Mucosa of rectum (tissue), 2 donors: ENCODE results near the gene ZNF208.

Experiments
- H3K27ac ChIP-seq, 2 donors: one replicate each; pipeline ENCODE4 v1.7.0; 2013; ENCODE audit warnings: inconsistent platforms in 2 of 2, low read depth in 2 of 2, low read length in 2 of 2
- H3K27me3 ChIP-seq, 2 donors: one replicate each; pipeline ENCODE4 v1.7.0; 2013; ENCODE audit warnings: low read length in 2 of 2; ENCODE audit not compliant: control insufficient read depth in 2 of 2, insufficient read depth in 2 of 2
- H3K36me3 ChIP-seq, 2 donors: one replicate each; pipeline ENCODE4 v1.7.0; 2013; ENCODE audit warnings: low read length in 2 of 2; ENCODE audit not compliant: control insufficient read depth in 2 of 2, insufficient read depth in 2 of 2
- H3K4me1 ChIP-seq, 2 donors: one replicate each; pipeline ENCODE4 v1.7.0; 2013; ENCODE audit warnings: low read length in 2 of 2, mild to moderate bottlenecking in 1 of 2; ENCODE audit not compliant: control insufficient read depth in 2 of 2, insufficient read depth in 2 of 2
- H3K4me3 ChIP-seq, 2 donors: one replicate each; pipeline ENCODE4 v1.7.0; 2013; ENCODE audit warnings: low read length in 2 of 2
- H3K9ac ChIP-seq, 2 donors: one replicate each; pipeline ENCODE4 v1.7.0; 2013; ENCODE audit warnings: low read length in 2 of 2, low read depth in 1 of 2, mild to moderate bottlenecking in 1 of 2
- H3K9me3 ChIP-seq, 2 donors: one replicate each; pipeline ENCODE4 v1.7.0; 2013; ENCODE audit warnings: low read length in 2 of 2; ENCODE audit not compliant: control insufficient read depth in 2 of 2
- donor health status: healthy.
- donor health status: Normal muscosa, but diverticular disease.

Gene ZNF208

GRCh38 chr19:21922276-21922675, 88.5 kb downstream of the ZNF208 start:
- no peak overlapping the region for H3K4me3 ChIP-seq
- H3K9ac ChIP-seq: no peak overlapping the region
- H3K9me3 ChIP-seq: peaks cover 11 to 18% of the 10 kb centered on the region in 2 donors
- H3K27ac ChIP-seq: no peak overlapping the region
- no peaks in the 10 kb centered on the region for H3K4me1 ChIP-seq
- no peaks in the 10 kb centered on the region for H3K27me3 ChIP-seq
- no peaks in the 10 kb centered on the region for H3K36me3 ChIP-seq

GRCh38 chr19:21921691-21922180, 89.0 kb downstream of the ZNF208 start:
- Histone ChIP-seq H3K9ac (no peak overlapping the region), H3K9me3 (peaks cover 15 to 23% of the 10 kb centered on the region in 2 donors), H3K27ac (no peak overlapping the region), H3K27me3 (no peaks in the 10 kb centered on the region), H3K4me1 (no peaks in the 10 kb centered on the region), H3K36me3 (no peaks in the 10 kb centered on the region), H3K4me3 (no peak overlapping the region)

- Histone ChIP-seq H3K9ac (no peak overlapping the region), H3K4me3 (no peak overlapping the region), H3K9me3 (peaks cover 21 to 23% of the 10 kb centered on the region in 2 donors), H3K27me3 (no peaks in the 10 kb centered on the region), H3K36me3 (no peaks in the 10 kb centered on the region), H3K27ac (no peak overlapping the region), H3K4me1 (no peaks in the 10 kb centered on the region)
These were observed 95.3 kb downstream of the ZNF208 start for GRCh38 chr19:21915411-21915810.

GRCh38 chr19:21912654-21913053, 98.1 kb downstream of the ZNF208 start:
- H3K9ac ChIP-seq: no peak overlapping the region
- H3K4me3 ChIP-seq: no peak overlapping the region
- no peak overlapping the region for H3K27ac ChIP-seq
- no peaks in the 10 kb centered on the region for H3K27me3 ChIP-seq
- no peaks in the 10 kb centered on the region for H3K4me1 ChIP-seq
- H3K9me3 ChIP-seq: peaks cover 16 to 21% of the 10 kb centered on the region in 2 donors
- no peaks in the 10 kb centered on the region for H3K36me3 ChIP-seq

GRCh38 chr19:21910318-21910717, 100.4 kb downstream of the ZNF208 start:
- Histone ChIP-seq H3K9ac (no peak overlapping the region), H3K27ac (no peak overlapping the region), H3K27me3 (no peaks in the 10 kb centered on the region), H3K4me1 (no peaks in the 10 kb centered on the region), H3K4me3 (no peak overlapping the region), H3K36me3 (no peaks in the 10 kb centered on the region), H3K9me3 (peaks cover 6 to 8% of the 10 kb centered on the region in 2 donors)

GRCh38 chr19:21908066-21908465, 102.7 kb downstream of the ZNF208 start:
- Histone ChIP-seq H3K36me3 (no peaks in the 10 kb centered on the region), H3K9me3 (peaks cover 6% of the 10 kb centered on the region in 2 donors), H3K9ac (no peak overlapping the region), H3K4me3 (no peak overlapping the region), H3K27me3 (no peaks in the 10 kb centered on the region), H3K27ac (no peak overlapping the region), H3K4me1 (no peaks in the 10 kb centered on the region)

GRCh38 chr19:21907516-21907915, 103.2 kb downstream of the ZNF208 start:
- H3K27ac ChIP-seq: no peak overlapping the region
- no peaks in the 10 kb centered on the region for H3K4me1 ChIP-seq
- H3K9me3 ChIP-seq: peaks cover 6% of the 10 kb centered on the region in 2 donors
- H3K36me3 ChIP-seq: no peaks in the 10 kb centered on the region
- H3K27me3 ChIP-seq: no peaks in the 10 kb centered on the region
- H3K9ac ChIP-seq: no peak overlapping the region
- no peak overlapping the region for H3K4me3 ChIP-seq

GRCh38 chr19:21902571-21902970, 108.2 kb downstream of the ZNF208 start:
- no peaks in the 10 kb centered on the region for H3K9me3 ChIP-seq

GRCh38 chr19:21901861-21902260, 108.9 kb downstream of the ZNF208 start:
- no peaks in the 10 kb centered on the region for H3K9me3 ChIP-seq
- H3K27ac ChIP-seq: no peak overlapping the region
- no peaks in the 10 kb centered on the region for H3K27me3 ChIP-seq
- H3K4me3 ChIP-seq: no peak overlapping the region
- H3K9ac ChIP-seq: no peak overlapping the region
- no peaks in the 10 kb centered on the region for H3K36me3 ChIP-seq
- no peaks in the 10 kb centered on the region for H3K4me1 ChIP-seq

More at GRCh38 chr19:21902571-21902970, 108.2 kb downstream of the ZNF208 start:
- H3K9ac ChIP-seq: no peak overlapping the region
- H3K4me1 ChIP-seq: no peaks in the 10 kb centered on the region
- no peaks in the 10 kb centered on the region for H3K27me3 ChIP-seq
- no peaks in the 10 kb centered on the region for H3K36me3 ChIP-seq
- no peak overlapping the region for H3K27ac ChIP-seq
- H3K4me3 ChIP-seq: no peak overlapping the region

GRCh38 chr19:21900401-21900800, 110.3 kb downstream of the ZNF208 start:
- no peaks in the 10 kb centered on the region for H3K36me3 ChIP-seq
- no peaks in the 10 kb centered on the region for H3K27me3 ChIP-seq
- H3K27ac ChIP-seq: no peak overlapping the region
- no peak overlapping the region for H3K4me3 ChIP-seq
- H3K4me1 ChIP-seq: no peaks in the 10 kb centered on the region
- H3K9ac ChIP-seq: no peak overlapping the region
- no peaks in the 10 kb centered on the region for H3K9me3 ChIP-seq

- H3K9ac ChIP-seq: no peak overlapping the region
- no peak overlapping the region for H3K27ac ChIP-seq
These were observed 119.7 kb downstream of the ZNF208 start for GRCh38 chr19:21891086-21891485.

More at GRCh38 chr19:21891086-21891485, 119.7 kb downstream of the ZNF208 start:
- H3K27me3 ChIP-seq: no peaks in the 10 kb centered on the region
- no peaks in the 10 kb centered on the region for H3K9me3 ChIP-seq
- no peak overlapping the region for H3K4me3 ChIP-seq
- no peaks in the 10 kb centered on the region for H3K36me3 ChIP-seq
- no peaks in the 10 kb centered on the region for H3K4me1 ChIP-seq
